HepG2 (cell line): ENCODE results near the gene TTLL10. TPM values are rescaled to one million over a fixed set of nuclear protein-coding genes. Genes with fewer than 3 reads are reported as not detected.

Source experiments
- ARID2 ChIP-seq: sonication (generic); formaldehyde crosslinking; IDR thresholded peaks from 2 replicates; pipeline ENCODE4 v1.8.1; 2022; ENCODE audit warnings: mild to moderate bottlenecking, missing genetic modification reagents, borderline replicate concordance
- HOXA5 ChIP-seq: sonication (generic); formaldehyde crosslinking; IDR thresholded peaks from 2 replicates; pipeline ENCODE4 v1.4.0; 2020; ENCODE audit warnings: missing genetic modification reagents
- LRRFIP1 ChIP-seq: sonication (generic); formaldehyde crosslinking; conservative IDR thresholded peaks from 2 replicates; pipeline ENCODE4 v1.4.0; 2020; ENCODE audit warnings: missing genetic modification reagents
- MAFF ChIP-seq: IDR thresholded peaks from 2 replicates; pipeline ENCODE4 v1.6.1; 2011; ENCODE audit warnings: low read depth, low read length, improper control_type of control experiment
- MTERF4 ChIP-seq: sonication (generic); formaldehyde crosslinking; IDR thresholded peaks from 2 replicates; pipeline ENCODE4 v1.8.0; 2023; ENCODE audit warnings: mild to moderate bottlenecking, missing genetic modification reagents
- MYC ChIP-seq: sonication (generic); formaldehyde crosslinking; IDR thresholded peaks from 2 replicates; pipeline ENCODE4 v1.9.0; 2021; ENCODE audit warnings: missing genetic modification reagents, borderline replicate concordance
- NONO ChIP-seq, 2 experiments: fragments of 450-650 bp in 1 of 2; sonication (generic) in 1 of 2; formaldehyde crosslinking in 1 of 2; IDR thresholded peaks in 1 of 2; conservative IDR thresholded peaks in 1 of 2; 2 replicates each; pipeline versions ENCODE4 v1.6.1 to v1.8.0; 2017 to 2022; ENCODE audit warnings: mild to moderate bottlenecking in 1 of 2, missing genetic modification reagents in 1 of 2, moderate library complexity in 1 of 2
- NRL ChIP-seq: sonication (generic); formaldehyde crosslinking; IDR thresholded peaks from 2 replicates; pipeline ENCODE4 v1.5.0; 2020; ENCODE audit warnings: missing genetic modification reagents, mild to moderate bottlenecking, moderate library complexity, borderline replicate concordance
- PHF21A ChIP-seq: sonication (generic); formaldehyde crosslinking; IDR thresholded peaks from 2 replicates; pipeline ENCODE4 v1.5.0; 2020; ENCODE audit warnings: mild to moderate bottlenecking, missing genetic modification reagents
- POLR2A ChIP-seq, 2 experiments: IDR thresholded peaks; 2 replicates each; pipeline ENCODE4 v1.6.1; 2011; ENCODE audit warnings: low read depth in 2 of 2, low read length in 2 of 2, mild to moderate bottlenecking in 1 of 2, moderate library complexity in 1 of 2; ENCODE audit not compliant: insufficient read depth in 1 of 2
- TBX3 ChIP-seq: fragments of 450-650 bp; IDR thresholded peaks from 2 replicates; pipeline ENCODE4 v1.6.1; 2017; ENCODE audit warnings: antibody characterized with exemption, mild to moderate bottlenecking, inconsistent platforms, borderline replicate concordance
- UBTF ChIP-seq: sonication (generic); formaldehyde crosslinking; IDR thresholded peaks from 2 replicates; pipeline ENCODE4 v1.4.0; 2020; ENCODE audit warnings: mild to moderate bottlenecking, missing genetic modification reagents
- ZFX ChIP-seq: sonication (generic); formaldehyde crosslinking; IDR thresholded peaks from 2 replicates; pipeline ENCODE4 v1.4.0; 2020; ENCODE audit warnings: mild to moderate bottlenecking, low read depth, missing genetic modification reagents, moderate library complexity
- ZFYVE20 ChIP-seq: sonication (generic); formaldehyde crosslinking; IDR thresholded peaks from 2 replicates; pipeline ENCODE4 v1.8.0; 2023; ENCODE audit warnings: low read depth, mild to moderate bottlenecking, moderate library complexity, missing genetic modification reagents, borderline replicate concordance
- ZNF124 ChIP-seq: sonication (generic); formaldehyde crosslinking; IDR thresholded peaks from 2 replicates; pipeline ENCODE4 v1.4.0; 2020; ENCODE audit warnings: missing genetic modification reagents
- ZNF296 ChIP-seq: sonication (generic); formaldehyde crosslinking; conservative IDR thresholded peaks from 2 replicates; pipeline ENCODE4 v1.5.0; 2020; ENCODE audit warnings: mild to moderate bottlenecking, missing genetic modification reagents
- ZNF567 ChIP-seq: sonication (generic); formaldehyde crosslinking; IDR thresholded peaks from 2 replicates; pipeline ENCODE4 v1.8.1; 2023; ENCODE audit warnings: mild to moderate bottlenecking, missing genetic modification reagents, borderline replicate concordance
- ZNF772 ChIP-seq: sonication (generic); formaldehyde crosslinking; IDR thresholded peaks from 2 replicates; pipeline ENCODE4 v1.5.0; 2020; ENCODE audit warnings: mild to moderate bottlenecking, missing genetic modification reagents
- ZSCAN5A ChIP-seq: sonication (generic); formaldehyde crosslinking; IDR thresholded peaks from 2 replicates; pipeline ENCODE4 v1.8.0; 2022; ENCODE audit warnings: mild to moderate bottlenecking, missing genetic modification reagents, borderline replicate concordance
- polyA plus RNA-seq, 8 experiments: library from polyadenylated mRNA; depleted of rRNA in 3 of 8; stranded (reverse) in 7 of 8; unstranded in 1 of 8; fragments of >200 nt; fragmentation: Illumina TruSeq in 4 of 8; extraction: Trizol in 4 of 8; gene quantifications; 2 replicates each; pipeline versions ENCODE4 v1.2.1 to v1.2.3, GENCODE V29; 2011 to 2016; ENCODE audit warnings: low read depth in 4 of 8, missing spikeins in 1 of 8, mixed read lengths in 1 of 8; ENCODE audit not compliant: insufficient read depth in 1 of 8
- total RNA-seq, 5 experiments: library from RNA; depleted of rRNA; stranded (reverse); fragments of >200 nt; fragmentation: Illumina TruSeq; extraction: Trizol; gene quantifications; 2 replicates each; pipeline ENCODE4 v1.2.3, GENCODE V29; 2016; ENCODE audit warnings: low read depth in 1 of 5

The TTLL10 gene
- total and polyA plus RNA-seq, 2 of the 13 experiments (the other 11 are each of a cell fraction or from before 2014, with no cell fraction given), result not detected

- no peak for TF ChIP-seq NONO (IDR thresholded peaks at IDR 0.05)
- 0 out of 2 replicates have a peak, but pooled peaks have one; percentile 10 for TF ChIP-seq NONO (CRISPR knock-in tag; conservative IDR thresholded peaks at IDR 0.05)
- TF ChIP-seq HOXA5 (CRISPR knock-in tag), result 0 out of 2 replicates have a peak, but pooled peaks have one; percentile 43
- 0 out of 2 replicates have a peak, but pooled peaks have one; percentile 25 for TF ChIP-seq MTERF4
- no peak for TF ChIP-seq ZNF772 (CRISPR knock-in tag)
- TF ChIP-seq MYC (CRISPR knock-in tag), result peak; percentile 29; the same call in 1 of the 2 replicates
- TF ChIP-seq ZFX (CRISPR knock-in tag), result peak; percentile 76
- no peak; the same call in 1 of the 2 replicates for TF ChIP-seq UBTF (CRISPR knock-in tag)
- no peak for TF ChIP-seq TBX3
- peak; percentile 69; the same call in 1 of the 2 replicates for TF ChIP-seq NRL (CRISPR knock-in tag)
- no peak for TF ChIP-seq ZNF124 (CRISPR knock-in tag)
- 0 out of 2 replicates have a peak, but pooled peaks have one; percentile 16 for TF ChIP-seq ZNF567
- no peak for TF ChIP-seq ZFYVE20
- peak; percentile 4; the same call in 1 of the 2 replicates for TF ChIP-seq PHF21A (CRISPR knock-in tag)
- TF ChIP-seq ARID2, result peak; percentile 12; the same call in 1 of the 2 replicates
- TF ChIP-seq POLR2A (IDR thresholded peaks at IDR 0.05; ENCODE audit: insufficient read depth in 1 of 2, low read depth in 2 of 2, low read length in 2 of 2), result no peak
- no peak for TF ChIP-seq MAFF
- no peak for TF ChIP-seq LRRFIP1 (CRISPR knock-in tag)
- TF ChIP-seq ZSCAN5A (CRISPR knock-in tag), result no peak
- TF ChIP-seq ZNF296 (CRISPR knock-in tag), result peak; percentile 59; the same call in 1 of the 2 replicates
These were observed 45.9 kb upstream of the TTLL10 start (continued) for GRCh38 chr1:1127551-1128451.
